ENCODE data around the gene GPR137.

DNA sequence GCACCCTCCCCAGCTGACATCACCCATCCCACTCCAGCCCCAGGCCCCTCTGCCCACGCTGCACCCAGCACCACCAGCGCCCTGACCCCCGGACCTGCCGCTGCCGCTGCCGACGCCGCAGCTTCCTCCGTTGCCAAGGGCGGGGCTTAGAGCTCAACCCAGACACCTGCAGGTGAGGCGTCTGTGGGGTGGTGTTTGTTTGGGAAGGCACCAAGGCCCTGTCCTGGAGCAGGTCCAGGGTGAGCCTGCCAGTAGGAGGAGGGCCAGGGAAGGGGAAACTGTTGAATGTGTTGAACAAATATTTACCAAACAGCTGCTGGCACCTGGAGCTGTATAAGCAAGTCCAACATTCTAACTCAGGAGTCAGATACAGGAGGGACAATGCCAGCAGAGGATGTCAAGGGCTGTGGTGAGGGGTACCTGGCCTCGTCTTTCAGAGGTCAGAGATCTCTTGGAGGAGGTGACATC, 48.1 kb upstream of the GPR137 start:
- TF ChIP-seq, protein P1, sequence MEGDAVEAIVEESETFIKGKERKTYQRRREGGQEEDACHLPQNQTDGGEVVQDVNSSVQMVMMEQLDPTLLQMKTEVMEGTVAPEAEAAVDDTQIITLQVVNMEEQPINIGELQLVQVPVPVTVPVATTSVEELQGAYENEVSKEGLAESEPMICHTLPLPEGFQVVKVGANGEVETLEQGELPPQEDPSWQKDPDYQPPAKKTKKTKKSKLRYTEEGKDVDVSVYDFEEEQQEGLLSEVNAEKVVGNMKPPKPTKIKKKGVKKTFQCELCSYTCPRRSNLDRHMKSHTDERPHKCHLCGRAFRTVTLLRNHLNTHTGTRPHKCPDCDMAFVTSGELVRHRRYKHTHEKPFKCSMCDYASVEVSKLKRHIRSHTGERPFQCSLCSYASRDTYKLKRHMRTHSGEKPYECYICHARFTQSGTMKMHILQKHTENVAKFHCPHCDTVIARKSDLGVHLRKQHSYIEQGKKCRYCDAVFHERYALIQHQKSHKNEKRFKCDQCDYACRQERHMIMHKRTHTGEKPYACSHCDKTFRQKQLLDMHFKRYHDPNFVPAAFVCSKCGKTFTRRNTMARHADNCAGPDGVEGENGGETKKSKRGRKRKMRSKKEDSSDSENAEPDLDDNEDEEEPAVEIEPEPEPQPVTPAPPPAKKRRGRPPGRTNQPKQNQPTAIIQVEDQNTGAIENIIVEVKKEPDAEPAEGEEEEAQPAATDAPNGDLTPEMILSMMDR (IDR thresholded peaks at IDR 0.05) = no peak
- TF ChIP-seq, protein P2, sequence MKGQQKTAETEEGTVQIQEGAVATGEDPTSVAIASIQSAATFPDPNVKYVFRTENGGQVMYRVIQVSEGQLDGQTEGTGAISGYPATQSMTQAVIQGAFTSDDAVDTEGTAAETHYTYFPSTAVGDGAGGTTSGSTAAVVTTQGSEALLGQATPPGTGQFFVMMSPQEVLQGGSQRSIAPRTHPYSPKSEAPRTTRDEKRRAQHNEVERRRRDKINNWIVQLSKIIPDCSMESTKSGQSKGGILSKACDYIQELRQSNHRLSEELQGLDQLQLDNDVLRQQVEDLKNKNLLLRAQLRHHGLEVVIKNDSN (CRISPR knock-in tag; IDR thresholded peaks at IDR 0.05) = no peak
- TF ChIP-seq, protein P3, sequence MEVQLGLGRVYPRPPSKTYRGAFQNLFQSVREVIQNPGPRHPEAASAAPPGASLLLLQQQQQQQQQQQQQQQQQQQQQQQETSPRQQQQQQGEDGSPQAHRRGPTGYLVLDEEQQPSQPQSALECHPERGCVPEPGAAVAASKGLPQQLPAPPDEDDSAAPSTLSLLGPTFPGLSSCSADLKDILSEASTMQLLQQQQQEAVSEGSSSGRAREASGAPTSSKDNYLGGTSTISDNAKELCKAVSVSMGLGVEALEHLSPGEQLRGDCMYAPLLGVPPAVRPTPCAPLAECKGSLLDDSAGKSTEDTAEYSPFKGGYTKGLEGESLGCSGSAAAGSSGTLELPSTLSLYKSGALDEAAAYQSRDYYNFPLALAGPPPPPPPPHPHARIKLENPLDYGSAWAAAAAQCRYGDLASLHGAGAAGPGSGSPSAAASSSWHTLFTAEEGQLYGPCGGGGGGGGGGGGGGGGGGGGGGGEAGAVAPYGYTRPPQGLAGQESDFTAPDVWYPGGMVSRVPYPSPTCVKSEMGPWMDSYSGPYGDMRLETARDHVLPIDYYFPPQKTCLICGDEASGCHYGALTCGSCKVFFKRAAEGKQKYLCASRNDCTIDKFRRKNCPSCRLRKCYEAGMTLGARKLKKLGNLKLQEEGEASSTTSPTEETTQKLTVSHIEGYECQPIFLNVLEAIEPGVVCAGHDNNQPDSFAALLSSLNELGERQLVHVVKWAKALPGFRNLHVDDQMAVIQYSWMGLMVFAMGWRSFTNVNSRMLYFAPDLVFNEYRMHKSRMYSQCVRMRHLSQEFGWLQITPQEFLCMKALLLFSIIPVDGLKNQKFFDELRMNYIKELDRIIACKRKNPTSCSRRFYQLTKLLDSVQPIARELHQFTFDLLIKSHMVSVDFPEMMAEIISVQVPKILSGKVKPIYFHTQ (CRISPR knock-in tag; IDR thresholded peaks at IDR 0.05) = no peak
- TF ChIP-seq, protein P4, sequence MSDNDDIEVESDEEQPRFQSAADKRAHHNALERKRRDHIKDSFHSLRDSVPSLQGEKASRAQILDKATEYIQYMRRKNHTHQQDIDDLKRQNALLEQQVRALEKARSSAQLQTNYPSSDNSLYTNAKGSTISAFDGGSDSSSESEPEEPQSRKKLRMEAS (CRISPR knock-in tag; IDR thresholded peaks at IDR 0.05) = no peak
- TF ChIP-seq, protein P5, sequence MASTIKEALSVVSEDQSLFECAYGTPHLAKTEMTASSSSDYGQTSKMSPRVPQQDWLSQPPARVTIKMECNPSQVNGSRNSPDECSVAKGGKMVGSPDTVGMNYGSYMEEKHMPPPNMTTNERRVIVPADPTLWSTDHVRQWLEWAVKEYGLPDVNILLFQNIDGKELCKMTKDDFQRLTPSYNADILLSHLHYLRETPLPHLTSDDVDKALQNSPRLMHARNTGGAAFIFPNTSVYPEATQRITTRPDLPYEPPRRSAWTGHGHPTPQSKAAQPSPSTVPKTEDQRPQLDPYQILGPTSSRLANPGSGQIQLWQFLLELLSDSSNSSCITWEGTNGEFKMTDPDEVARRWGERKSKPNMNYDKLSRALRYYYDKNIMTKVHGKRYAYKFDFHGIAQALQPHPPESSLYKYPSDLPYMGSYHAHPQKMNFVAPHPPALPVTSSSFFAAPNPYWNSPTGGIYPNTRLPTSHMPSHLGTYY (CRISPR knock-in tag; IDR thresholded peaks at IDR 0.05) = no peak
